Upper lobe of right lung (tissue), 1 donor: ENCODE results near the gene CD79A. TPM values are rescaled to one million over a fixed set of nuclear protein-coding genes. Genes with fewer than 3 reads are reported as not detected.

ENCODE experiments used
- ATAC-seq: fragments of 200-7000 bp; cut with Tn5 transposase; one replicate; pipeline ENCODE4 v1.9.1; 2020; ENCODE audit warnings: mild to moderate bottlenecking, moderate library complexity
- DNase-seq: peaks from one replicate; pipeline ENCODE4 v3.0.0-alpha.2; 2020
- H3K27ac ChIP-seq: fragments of 200-600 bp; one replicate; pipeline ENCODE4 v1.8.0; 2022
- H3K27me3 ChIP-seq: fragments of 200-600 bp; one replicate; pipeline ENCODE4 v1.8.0; 2022; ENCODE audit warnings: mild to moderate bottlenecking
- H3K36me3 ChIP-seq: fragments of 200-600 bp; one replicate; pipeline ENCODE4 v1.8.0; 2022
- H3K4me1 ChIP-seq: fragments of 200-600 bp; one replicate; pipeline ENCODE4 v1.8.0; 2022
- H3K4me3 ChIP-seq: fragments of 200-600 bp; one replicate; pipeline ENCODE4 v1.8.0; 2022; ENCODE audit warnings: mild to moderate bottlenecking
- H3K9me3 ChIP-seq: fragments of 200-600 bp; one replicate; pipeline ENCODE4 v1.8.0; 2022
- intact Hi-C: fragments of 100-400 bp; cut with DNase I; formaldehyde crosslinking; loops from one replicate; pipeline ENCODE4 v1.11.0; 2022
- total RNA-seq: library from RNA; stranded (reverse); fragmentation: NEBNext Ultra II Directional; extraction: Animal tissue kit (Norgen Biotek cat#: 25700); gene quantifications from one replicate; pipeline ENCODE4 v1.2.1, GENCODE V29; 2021
- TF ChIP-seq, protein P1 (sequence below): fragments of 200-600 bp; IDR thresholded peaks from one replicate; pipeline ENCODE4 v1.8.0; 2022; ENCODE audit warnings: antibody characterized with exemption
- donor health status: DM: no; HTN: yes; CAD: no; lungs with severe emphysema.

CD79A gene
- total RNA-seq, 1 donor from 2014 or later = 1.4 TPM

DNA sequence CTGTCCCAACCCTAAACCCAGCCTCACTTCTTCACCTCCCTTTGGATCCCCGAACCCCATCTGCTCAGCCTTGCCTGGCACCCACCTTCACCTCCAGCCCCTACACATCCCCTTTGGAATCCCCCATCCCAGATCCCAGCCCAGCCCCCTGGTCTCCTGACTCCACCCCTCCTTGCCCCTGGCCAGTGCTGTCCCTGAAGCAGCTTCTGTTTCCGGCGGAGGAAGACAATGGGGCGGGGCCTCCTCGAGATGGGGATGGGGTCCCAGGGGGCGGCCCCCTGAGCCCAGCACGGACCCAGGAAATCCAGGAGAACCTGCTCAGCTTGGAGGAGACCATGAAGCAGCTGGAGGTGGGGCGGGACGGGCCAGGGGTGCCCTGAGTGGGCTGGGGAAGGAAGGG, 29.2 kb downstream of the CD79A start:
- no peak overlapping the region for H3K27ac ChIP-seq
- intact Hi-C loops = no loop called here
- no peak overlapping the region for H3K4me3 ChIP-seq
- ATAC-seq = no peak
- peaks cover 62% of the 10 kb centered on the region for H3K36me3 ChIP-seq
- H3K9me3 ChIP-seq = no peaks in the 10 kb centered on the region
- no peaks in the 10 kb centered on the region for H3K4me1 ChIP-seq
- TF ChIP-seq, protein P1, sequence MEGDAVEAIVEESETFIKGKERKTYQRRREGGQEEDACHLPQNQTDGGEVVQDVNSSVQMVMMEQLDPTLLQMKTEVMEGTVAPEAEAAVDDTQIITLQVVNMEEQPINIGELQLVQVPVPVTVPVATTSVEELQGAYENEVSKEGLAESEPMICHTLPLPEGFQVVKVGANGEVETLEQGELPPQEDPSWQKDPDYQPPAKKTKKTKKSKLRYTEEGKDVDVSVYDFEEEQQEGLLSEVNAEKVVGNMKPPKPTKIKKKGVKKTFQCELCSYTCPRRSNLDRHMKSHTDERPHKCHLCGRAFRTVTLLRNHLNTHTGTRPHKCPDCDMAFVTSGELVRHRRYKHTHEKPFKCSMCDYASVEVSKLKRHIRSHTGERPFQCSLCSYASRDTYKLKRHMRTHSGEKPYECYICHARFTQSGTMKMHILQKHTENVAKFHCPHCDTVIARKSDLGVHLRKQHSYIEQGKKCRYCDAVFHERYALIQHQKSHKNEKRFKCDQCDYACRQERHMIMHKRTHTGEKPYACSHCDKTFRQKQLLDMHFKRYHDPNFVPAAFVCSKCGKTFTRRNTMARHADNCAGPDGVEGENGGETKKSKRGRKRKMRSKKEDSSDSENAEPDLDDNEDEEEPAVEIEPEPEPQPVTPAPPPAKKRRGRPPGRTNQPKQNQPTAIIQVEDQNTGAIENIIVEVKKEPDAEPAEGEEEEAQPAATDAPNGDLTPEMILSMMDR = no peak
- no peaks in the 10 kb centered on the region for H3K27me3 ChIP-seq
- DNase-seq = no peak

DNA sequence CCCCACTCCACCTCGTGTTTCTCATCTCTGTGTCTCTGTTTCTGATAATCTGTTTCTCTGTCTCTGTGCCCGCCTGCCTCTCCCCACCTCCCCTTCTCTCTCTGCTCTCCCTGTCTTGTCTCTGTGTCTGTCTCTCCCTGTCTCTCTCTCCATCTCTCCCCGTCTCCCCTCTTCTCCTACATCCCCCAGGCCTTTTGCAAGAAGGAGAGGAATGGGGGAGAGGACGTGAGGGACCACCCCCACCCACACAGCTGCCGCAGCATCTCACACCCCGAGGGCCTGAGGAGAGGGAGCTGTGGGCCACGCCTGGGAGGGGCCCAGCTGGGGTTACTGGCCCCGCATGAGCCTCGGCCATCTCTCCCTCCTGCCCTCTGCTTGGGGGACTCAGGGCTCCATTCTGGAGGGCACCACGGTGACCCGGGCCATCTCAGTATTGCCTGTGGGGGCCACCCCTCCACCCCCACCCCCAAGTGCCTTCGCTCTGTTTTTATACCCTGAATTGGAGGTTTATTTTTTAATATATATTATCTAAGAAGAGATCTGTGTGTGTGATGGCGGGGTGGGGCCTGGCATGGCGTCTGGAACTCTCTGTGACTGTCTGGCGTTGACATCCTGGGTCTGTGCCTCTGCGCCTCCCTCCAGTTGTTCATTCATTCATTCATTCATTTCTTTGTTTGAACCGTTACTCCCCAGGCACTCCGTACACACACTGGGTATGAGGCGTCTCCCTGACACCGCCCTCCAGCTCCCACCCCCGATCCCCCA, 30.0 kb downstream of the CD79A start:
- Histone ChIP-seq H3K4me1 (no peaks in the 10 kb centered on the region), H3K27ac (no peak overlapping the region), H3K27me3 (peaks cover 4% of the 10 kb centered on the region), H3K36me3 (peaks cover 54% of the 10 kb centered on the region), H3K9me3 (no peaks in the 10 kb centered on the region), H3K4me3 (no peak overlapping the region)
- TF ChIP-seq, protein P1 = no peak
- no peak for DNase-seq
- intact Hi-C loops = no loop called here
- ATAC-seq = no peak

DNA sequence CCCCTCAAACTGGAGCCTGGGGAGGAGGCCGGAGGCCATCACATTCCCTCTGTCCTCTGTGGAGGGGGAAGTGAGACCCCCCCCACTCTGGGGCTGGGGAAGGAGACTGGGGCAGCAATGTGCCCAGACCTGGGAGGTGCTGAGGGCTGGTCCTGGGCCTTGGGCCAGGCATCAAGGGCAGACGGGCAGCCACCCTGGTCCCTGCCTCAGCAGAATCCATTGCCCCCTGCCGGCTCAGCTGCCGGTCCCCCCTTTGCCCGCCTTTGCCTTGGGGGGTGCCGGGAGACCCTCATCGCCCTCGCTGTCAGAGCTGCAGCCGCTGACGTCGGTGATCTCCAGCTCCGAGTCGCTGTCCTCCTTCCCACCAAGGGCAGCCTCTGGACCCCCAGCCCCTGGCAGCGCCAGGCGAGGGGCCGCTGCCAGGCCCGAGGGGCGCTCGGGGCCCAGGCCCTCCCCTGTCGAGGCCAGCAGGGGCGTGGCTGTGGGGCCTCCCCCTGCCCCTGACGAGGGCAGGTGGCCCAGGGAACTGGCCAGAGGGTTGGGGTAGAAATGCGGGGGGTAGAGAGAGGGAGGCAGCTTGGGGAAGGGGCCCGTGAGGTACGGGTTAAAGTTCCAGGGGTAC, 31.0 kb downstream of the CD79A start:
- Histone ChIP-seq H3K36me3 (peaks cover 44% of the 10 kb centered on the region), H3K4me3 (no peak overlapping the region), H3K27me3 (peaks cover 11% of the 10 kb centered on the region), H3K4me1 (no peaks in the 10 kb centered on the region), H3K27ac (no peak overlapping the region), H3K9me3 (no peaks in the 10 kb centered on the region)
- ATAC-seq (no peak), DNase-seq (no peak)
- intact Hi-C loops = no loop called here
- TF ChIP-seq, protein P1 = no peak

DNA sequence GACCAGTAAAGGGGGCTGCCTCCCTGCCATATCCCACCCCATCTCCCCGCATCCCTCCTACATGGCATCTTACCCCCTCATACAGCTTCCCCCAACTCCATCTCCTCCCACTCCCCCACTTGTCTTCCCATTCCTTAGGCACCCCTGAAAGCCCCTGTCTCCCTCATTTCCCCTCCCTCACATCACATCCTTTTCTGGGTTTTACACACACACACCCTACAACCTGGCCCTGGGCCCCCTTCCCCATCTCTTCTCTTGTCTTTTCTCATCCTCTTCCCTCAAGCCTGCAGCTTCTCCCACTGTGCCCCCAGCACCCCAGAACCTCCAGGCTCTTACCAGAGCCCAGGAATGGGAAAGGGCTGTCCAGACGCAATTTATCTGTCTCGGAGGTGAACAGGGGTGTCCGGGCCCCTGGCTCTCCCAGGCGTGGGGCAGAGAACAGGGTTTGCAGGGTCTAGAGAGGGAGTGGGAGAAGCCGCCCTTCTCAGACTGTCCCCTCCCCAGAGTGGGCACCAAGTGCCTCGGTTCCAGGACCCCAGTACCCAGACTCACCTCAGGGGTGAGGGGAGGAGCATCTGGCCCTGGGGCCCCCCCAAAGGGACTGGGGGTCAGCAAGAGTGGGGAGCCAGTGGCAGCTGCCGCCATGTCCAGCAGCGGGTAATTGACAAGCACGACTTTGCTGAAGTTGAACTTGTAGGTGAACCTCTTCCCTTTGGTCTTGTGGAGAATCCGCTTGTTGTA, 31.8 kb downstream of the CD79A start:
- Histone ChIP-seq H3K36me3 (peaks cover 36% of the 10 kb centered on the region), H3K9me3 (no peaks in the 10 kb centered on the region), H3K27me3 (peaks cover 14% of the 10 kb centered on the region), H3K4me1 (no peaks in the 10 kb centered on the region), H3K27ac (no peak overlapping the region), H3K4me3 (no peak overlapping the region)
- no peak for DNase-seq
- intact Hi-C loops = no loop called here
- no peak for ATAC-seq
- TF ChIP-seq, protein P1 = no peak

DNA sequence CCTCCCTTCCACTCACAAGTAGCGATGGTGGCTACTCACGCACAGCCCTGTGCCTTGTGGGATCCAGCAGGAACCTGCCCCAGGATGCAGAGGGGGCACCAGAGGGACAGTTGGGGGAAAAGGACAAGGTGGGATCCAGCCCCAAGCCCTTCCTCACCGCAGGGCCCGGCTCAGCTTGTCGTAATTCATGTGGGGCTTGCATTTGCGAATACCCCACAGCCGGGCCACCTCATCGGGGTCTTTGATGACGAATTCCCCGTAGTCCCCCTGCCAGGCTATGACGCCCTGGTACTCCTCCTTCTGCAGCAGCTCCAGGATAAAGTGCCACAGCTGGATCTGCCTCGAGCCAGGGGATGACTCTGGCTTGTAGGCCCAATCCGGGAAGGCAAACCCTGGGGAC, 32.6 kb downstream of the CD79A start:
- Histone ChIP-seq H3K36me3 (peaks cover 28% of the 10 kb centered on the region), H3K27me3 (peaks cover 19% of the 10 kb centered on the region), H3K9me3 (no peaks in the 10 kb centered on the region), H3K4me1 (no peaks in the 10 kb centered on the region), H3K4me3 (no peak overlapping the region), H3K27ac (no peak overlapping the region)
- TF ChIP-seq, protein P1 = no peak
- no peak for ATAC-seq
- intact Hi-C loops = no loop called here
- DNase-seq = no peak
